HG02623 (cell line): ENCODE results near the gene GLB1L2.

ENCODE experiments used
- ATAC-seq: cut with Tn5 transposase; IDR thresholded peaks from one replicate; pipeline ENCODE4 v1.9.1; 2021; ENCODE audit warnings: moderate library complexity; ENCODE audit not compliant: unreplicated experiment

GLB1L2 gene

GRCh38 chr11:134365011-134365925, 33.5 kb downstream of the GLB1L2 start:
- ATAC-seq, result no peak

DNA sequence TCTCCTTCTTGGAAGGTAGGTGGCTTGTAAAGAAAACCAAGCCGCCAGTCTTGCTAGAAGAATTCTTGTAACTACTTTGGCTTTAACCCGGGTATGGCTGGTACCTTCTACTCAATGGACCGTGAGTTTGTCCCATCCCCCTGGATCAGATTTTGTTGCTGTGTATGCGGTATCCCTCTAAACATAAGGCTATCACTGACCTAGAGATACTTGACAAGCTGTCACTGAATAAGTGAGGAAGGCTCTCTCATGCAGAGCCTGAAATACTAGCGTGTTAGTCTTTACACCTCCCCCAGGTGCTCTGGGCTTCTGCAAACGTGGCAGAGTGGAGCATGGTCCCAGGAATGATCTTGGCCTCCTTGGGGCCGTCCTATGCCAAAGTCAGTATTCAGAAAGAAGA, 34.5 kb downstream of the GLB1L2 start:
- no peak for ATAC-seq

DNA sequence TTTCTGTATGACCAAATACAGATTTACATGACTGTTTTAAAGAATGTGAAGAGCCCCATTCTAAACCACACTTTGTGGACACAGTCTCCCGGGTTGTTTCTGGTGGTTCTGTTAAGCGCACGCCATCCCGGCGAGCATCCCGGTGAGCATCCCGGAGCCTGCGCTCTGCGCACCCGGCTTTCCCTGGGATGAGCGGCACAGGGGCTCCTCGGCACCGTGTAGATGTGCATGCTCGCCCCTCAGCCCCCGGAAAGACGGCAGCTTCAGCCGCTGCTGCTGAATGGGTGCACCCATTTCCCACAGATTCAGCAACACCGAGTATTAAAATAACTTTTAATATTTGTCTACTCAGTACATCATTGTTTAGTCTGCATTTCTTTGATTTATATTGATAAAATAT, 36.0 kb downstream of the GLB1L2 start:
- no peak for ATAC-seq

- no peak for ATAC-seq
Observed at GRCh38 chr11:134369656-134370525, 38.1 kb downstream of the GLB1L2 start.

- ATAC-seq, result no peak
Observed at GRCh38 chr11:134370526-134371435, 39.0 kb downstream of the GLB1L2 start.

DNA sequence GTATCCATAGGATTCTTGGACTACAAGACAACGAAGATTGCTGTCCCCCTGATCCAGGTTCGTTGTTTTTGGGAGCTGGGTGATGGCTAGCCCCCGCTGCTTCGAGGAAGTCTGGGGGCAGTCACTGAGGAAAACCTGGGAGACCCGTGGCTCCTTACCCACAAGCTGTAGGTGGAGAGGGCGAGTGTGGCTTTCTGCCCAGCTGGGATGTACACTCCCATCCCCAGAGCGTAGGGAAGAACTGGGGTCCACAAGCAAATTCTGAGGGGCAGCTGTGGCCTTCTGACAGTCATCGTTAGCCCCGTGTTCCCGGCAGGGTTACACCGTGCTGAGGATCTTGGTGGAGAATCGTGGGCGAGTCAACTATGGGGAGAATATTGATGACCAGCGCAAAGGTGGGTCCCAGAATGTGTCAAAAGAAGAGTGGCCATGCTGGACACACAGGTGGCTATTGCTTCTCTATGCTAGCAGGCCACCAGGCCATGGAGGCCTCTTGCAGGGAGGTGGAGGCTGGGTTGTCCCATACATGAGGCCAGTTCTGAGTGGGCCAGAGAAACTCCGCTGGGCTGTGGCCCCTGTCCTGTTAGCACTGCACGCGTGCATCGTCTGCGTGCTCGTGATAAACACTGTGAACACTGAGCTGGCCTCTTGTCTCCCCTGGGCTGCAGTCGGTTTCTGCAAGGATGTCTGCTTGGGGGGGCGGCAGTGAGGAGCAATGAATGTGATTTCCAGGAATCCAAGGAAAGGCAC, 39.8 kb downstream of the GLB1L2 start:
- ATAC-seq, result no peak

- no peak for ATAC-seq
Observed at GRCh38 chr11:134372536-134372935, 40.7 kb downstream of the GLB1L2 start.

- no peak for ATAC-seq
Observed at GRCh38 chr11:134372961-134373360, 41.2 kb downstream of the GLB1L2 start.

- ATAC-seq, result no peak
Observed at GRCh38 chr11:134373591-134374052, 41.8 kb downstream of the GLB1L2 start.

DNA sequence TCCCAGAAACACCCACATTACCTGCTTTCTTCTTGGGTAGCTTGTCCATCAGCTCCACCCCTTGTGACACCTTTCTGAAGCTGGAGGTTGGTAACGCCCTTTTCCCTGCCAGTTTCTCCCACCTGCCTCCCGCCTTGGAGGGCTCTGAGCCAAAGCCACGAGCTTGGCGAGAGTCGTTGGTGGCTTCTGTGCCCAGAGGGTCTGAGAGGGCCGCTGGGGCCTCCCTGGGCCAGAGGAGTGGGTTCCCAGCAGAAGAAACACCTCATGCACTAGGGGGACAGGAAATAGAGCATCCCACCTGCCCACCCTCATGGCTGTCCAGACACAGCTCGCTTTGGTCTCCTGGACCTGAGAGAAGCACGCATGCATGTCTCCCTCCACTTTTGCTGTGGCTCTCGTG, 42.4 kb downstream of the GLB1L2 start:
- no peak for ATAC-seq

DNA sequence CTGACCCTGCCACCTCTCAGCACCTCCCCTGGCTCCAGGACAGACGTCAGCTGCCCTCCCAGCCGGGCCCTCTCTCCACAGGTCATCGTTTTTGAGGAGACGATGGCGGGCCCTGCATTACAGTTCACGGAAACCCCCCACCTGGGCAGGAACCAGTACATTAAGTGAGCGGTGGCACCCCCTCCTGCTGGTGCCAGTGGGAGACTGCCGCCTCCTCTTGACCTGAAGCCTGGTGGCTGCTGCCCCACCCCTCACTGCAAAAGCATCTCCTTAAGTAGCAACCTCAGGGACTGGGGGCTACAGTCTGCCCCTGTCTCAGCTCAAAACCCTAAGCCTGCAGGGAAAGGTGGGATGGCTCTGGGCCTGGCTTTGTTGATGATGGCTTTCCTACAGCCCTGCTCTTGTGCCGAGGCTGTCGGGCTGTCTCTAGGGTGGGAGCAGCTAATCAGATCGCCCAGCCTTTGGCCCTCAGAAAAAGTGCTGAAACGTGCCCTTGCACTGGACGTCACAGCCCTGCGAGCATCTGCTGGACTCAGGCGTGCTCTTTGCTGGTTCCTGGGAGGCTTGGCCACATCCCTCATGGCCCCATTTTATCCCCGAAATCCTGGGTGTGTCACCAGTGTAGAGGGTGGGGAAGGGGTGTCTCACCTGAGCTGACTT, 43.2 kb downstream of the GLB1L2 start:
- no peak for ATAC-seq

DNA sequence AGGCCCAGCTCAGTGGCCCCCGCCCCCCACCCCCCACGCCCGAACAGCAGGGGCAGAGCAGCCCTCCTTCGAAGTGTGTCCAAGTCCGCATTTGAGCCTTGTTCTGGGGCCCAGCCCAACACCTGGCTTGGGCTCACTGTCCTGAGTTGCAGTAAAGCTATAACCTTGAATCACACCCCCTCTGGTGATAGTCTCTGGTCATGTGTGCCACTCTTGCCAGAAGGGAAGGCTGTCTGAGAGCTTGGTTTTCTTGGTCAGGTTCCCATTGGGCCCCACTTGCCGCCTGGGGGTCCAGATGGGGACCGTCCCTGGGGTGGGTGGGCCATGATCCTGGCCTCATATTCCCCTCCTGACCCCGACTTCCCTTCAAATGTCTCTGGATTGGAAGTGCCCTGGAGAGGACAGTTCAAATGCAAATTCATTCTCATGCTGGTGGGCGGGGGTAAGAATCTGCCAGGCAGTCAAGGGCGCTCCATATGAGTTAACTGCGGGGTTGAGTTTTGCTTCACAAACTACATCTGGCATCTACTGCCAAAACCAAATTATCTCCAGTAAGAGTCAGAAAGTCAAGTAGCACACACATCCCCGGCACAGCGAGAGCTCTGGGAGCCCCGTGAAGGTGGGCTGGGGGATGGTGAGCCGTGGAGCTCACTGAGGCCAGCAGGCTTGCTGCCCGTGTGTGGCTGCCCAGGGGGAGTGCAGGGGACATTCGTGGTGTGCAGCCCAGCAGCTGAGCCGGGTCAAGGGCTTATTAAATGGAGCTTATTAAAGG, 44.5 kb downstream of the GLB1L2 start:
- ATAC-seq, result no peak

DNA sequence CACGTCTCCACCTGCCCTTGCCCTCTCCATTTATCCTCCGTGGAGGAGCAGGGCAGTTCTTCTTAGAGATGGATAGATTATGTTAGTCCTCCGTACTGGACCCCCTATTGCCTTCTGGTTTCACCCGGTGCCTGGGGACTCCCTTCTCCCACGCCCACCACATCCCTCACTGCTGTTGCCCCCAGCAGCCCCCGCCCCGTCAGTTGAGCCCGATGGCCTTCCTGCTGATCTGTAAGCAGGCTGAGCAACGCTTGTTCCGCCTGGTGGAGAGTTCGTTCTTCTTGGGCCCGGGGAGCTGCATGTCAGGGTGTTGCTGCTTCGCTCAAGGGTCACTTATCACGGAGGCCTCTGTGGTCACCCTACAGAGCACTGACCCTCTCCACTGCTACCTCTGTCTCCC, 46.1 kb downstream of the GLB1L2 start:
- no peak for ATAC-seq

GRCh38 chr11:134379241-134379640, 47.5 kb downstream of the GLB1L2 start:
- no peak for ATAC-seq

- ATAC-seq, result no peak
Observed at GRCh38 chr11:134380229-134380628, 48.4 kb downstream of the GLB1L2 start.

- ATAC-seq, result no peak
Observed at GRCh38 chr11:134380785-134381184, 49.0 kb downstream of the GLB1L2 start.

- ATAC-seq, result no peak
Observed at GRCh38 chr11:134382257-134382656, 50.5 kb downstream of the GLB1L2 start.

- ATAC-seq, result no peak
Observed at GRCh38 chr11:134382830-134383229, 51.0 kb downstream of the GLB1L2 start.
